ENCODE measurements around the gene CC2D1A.

GRCh38 chr19:13890136-13890535, 15.9 kb upstream of the CC2D1A start:
- TF ChIP-seq CTCF (IDR thresholded peaks at IDR 0.05) (no peak), POLR2A (IDR thresholded peaks at IDR 0.05) (no peak)
